ENCODE results near the gene GATAD2A. TPM values are rescaled to one million over a fixed set of nuclear protein-coding genes. Genes with fewer than 3 reads are reported as not detected.
A peak's percentile ranks its signal among the peaks of the same experiment; 100 is the strongest.

Gene GATAD2A
- total and polyA plus RNA-seq, 2 of the 13 experiments (the other 11 are each of a cell fraction or from before 2014, with no cell fraction given): 16.8 to 28.6 TPM

DNA sequence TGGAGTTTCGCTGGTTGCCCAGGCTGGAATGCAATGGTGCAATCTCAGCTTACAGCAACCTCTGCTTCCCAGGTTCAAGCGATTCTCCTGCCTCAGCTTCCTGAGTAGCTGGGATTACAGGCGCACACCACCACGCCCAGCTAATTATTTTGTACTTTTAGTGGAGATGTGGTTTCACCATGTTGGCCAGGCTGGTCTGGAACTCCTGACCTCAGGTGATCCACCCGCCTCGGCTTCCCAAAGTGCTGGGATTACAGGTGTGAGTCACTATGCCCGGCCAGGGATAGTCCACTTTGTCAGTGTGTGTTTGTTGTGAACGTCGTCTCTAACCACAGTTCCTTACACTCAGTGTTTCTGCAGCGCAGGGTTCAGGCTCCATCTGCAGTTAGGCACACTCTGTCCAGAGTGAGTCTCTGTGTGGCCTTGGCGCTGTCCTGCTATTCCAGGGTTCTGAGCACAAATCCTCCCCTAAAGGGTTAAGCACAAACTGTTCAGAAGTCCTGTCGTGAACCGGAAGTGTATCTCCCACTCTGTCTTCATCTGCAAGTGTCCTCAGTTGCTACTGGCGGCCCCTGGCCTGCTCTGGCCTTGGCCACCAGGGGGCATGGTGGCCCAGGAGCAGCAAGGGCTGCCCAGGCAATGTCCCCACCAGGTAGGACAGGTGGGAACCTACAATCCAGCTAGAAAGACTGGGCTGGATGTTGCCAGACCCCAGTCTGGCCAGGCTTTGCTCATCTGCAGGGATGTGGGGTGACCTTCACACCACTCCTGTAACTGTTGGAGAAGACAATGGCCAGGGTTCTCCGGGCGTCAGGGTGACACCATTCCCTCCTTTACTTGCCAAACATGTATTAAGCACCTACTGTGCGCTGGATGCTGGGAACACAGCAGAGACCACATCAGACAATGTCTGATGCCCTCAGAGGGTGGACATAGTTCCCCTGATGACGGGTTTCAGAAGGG, 38.8 kb upstream of the GATAD2A start (continued):
- TF ChIP-seq, protein P1, sequence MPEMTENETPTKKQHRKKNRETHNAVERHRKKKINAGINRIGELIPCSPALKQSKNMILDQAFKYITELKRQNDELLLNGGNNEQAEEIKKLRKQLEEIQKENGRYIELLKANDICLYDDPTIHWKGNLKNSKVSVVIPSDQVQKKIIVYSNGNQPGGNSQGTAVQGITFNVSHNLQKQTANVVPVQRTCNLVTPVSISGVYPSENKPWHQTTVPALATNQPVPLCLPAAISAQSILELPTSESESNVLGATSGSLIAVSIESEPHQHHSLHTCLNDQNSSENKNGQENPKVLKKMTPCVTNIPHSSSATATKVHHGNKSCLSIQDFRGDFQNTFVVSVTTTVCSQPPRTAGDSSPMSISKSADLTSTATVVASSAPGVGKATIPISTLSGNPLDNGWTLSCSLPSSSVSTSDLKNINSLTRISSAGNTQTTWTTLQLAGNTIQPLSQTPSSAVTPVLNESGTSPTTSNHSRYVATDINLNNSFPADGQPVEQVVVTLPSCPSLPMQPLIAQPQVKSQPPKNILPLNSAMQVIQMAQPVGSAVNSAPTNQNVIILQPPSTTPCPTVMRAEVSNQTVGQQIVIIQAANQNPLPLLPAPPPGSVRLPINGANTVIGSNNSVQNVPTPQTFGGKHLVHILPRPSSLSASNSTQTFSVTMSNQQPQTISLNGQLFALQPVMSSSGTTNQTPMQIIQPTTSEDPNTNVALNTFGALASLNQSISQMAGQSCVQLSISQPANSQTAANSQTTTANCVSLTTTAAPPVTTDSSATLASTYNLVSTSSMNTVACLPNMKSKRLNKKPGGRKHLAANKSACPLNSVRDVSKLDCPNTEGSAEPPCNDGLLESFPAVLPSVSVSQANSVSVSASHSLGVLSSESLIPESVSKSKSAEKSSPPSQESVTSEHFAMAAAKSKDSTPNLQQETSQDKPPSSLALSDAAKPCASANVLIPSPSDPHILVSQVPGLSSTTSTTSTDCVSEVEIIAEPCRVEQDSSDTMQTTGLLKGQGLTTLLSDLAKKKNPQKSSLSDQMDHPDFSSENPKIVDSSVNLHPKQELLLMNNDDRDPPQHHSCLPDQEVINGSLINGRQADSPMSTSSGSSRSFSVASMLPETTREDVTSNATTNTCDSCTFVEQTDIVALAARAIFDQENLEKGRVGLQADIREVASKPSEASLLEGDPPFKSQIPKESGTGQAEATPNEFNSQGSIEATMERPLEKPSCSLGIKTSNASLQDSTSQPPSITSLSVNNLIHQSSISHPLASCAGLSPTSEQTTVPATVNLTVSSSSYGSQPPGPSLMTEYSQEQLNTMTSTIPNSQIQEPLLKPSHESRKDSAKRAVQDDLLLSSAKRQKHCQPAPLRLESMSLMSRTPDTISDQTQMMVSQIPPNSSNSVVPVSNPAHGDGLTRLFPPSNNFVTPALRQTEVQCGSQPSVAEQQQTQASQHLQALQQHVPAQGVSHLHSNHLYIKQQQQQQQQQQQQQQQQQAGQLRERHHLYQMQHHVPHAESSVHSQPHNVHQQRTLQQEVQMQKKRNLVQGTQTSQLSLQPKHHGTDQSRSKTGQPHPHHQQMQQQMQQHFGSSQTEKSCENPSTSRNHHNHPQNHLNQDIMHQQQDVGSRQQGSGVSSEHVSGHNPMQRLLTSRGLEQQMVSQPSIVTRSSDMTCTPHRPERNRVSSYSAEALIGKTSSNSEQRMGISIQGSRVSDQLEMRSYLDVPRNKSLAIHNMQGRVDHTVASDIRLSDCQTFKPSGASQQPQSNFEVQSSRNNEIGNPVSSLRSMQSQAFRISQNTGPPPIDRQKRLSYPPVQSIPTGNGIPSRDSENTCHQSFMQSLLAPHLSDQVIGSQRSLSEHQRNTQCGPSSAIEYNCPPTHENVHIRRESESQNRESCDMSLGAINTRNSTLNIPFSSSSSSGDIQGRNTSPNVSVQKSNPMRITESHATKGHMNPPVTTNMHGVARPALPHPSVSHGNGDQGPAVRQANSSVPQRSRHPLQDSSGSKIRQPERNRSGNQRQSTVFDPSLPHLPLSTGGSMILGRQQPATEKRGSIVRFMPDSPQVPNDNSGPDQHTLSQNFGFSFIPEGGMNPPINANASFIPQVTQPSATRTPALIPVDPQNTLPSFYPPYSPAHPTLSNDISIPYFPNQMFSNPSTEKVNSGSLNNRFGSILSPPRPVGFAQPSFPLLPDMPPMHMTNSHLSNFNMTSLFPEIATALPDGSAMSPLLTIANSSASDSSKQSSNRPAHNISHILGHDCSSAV (CRISPR knock-in tag; IDR thresholded peaks at IDR 0.05; ENCODE audit: borderline replicate concordance): no peak
- TF ChIP-seq ERF (CRISPR knock-in tag; IDR thresholded peaks at IDR 0.05) (peak; percentile 93), YEATS2 (CRISPR knock-in tag; IDR thresholded peaks at IDR 0.05; ENCODE audit: borderline replicate concordance) (peak; percentile 85; the same call in 1 of the 2 replicates), MXI1 (IDR thresholded peaks at IDR 0.05; ENCODE audit: borderline replicate concordance, low read depth, low read length) (peak; percentile 77; the same call in 1 of the 3 replicates), CHD2 (IDR thresholded peaks at IDR 0.05; ENCODE audit: low read depth, low read length) (no peak), ZNF773 (CRISPR knock-in tag; IDR thresholded peaks at IDR 0.05; ENCODE audit: borderline replicate concordance) (no peak), REPIN1 (CRISPR knock-in tag; IDR thresholded peaks at IDR 0.05; ENCODE audit: borderline replicate concordance, low read depth) (peak; percentile 88; the same call in 1 of the 2 replicates), SUZ12 (IDR thresholded peaks at IDR 0.05; ENCODE audit: low read depth, low read length) (no peak), AGO2 (optimal IDR thresholded peaks at IDR 0.05; ENCODE audit: low read depth, low read length) (no peak), PRPF4 (IDR thresholded peaks at IDR 0.05; ENCODE audit: low read depth, low read length, poor library complexity, severe bottlenecking) (no peak), ZNF225 (CRISPR knock-in tag; IDR thresholded peaks at IDR 0.05) (0 out of 2 replicates have a peak, but pooled peaks have one; percentile 43), ZFP36L1 (CRISPR knock-in tag; IDR thresholded peaks at IDR 0.05) (no peak), NCOA2 (CRISPR knock-in tag; IDR thresholded peaks at IDR 0.05) (no peak)
- TF ChIP-seq, protein P2, sequence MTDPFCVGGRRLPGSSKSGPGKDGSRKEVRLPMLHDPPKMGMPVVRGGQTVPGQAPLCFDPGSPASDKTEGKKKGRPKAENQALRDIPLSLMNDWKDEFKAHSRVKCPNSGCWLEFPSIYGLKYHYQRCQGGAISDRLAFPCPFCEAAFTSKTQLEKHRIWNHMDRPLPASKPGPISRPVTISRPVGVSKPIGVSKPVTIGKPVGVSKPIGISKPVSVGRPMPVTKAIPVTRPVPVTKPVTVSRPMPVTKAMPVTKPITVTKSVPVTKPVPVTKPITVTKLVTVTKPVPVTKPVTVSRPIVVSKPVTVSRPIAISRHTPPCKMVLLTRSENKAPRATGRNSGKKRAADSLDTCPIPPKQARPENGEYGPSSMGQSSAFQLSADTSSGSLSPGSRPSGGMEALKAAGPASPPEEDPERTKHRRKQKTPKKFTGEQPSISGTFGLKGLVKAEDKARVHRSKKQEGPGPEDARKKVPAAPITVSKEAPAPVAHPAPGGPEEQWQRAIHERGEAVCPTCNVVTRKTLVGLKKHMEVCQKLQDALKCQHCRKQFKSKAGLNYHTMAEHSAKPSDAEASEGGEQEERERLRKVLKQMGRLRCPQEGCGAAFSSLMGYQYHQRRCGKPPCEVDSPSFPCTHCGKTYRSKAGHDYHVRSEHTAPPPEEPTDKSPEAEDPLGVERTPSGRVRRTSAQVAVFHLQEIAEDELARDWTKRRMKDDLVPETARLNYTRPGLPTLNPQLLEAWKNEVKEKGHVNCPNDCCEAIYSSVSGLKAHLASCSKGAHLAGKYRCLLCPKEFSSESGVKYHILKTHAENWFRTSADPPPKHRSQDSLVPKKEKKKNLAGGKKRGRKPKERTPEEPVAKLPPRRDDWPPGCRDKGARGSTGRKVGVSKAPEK (CRISPR knock-in tag; IDR thresholded peaks at IDR 0.05; ENCODE audit: borderline replicate concordance): no peak
